ENCODE data around the gene SDK1.

DNA sequence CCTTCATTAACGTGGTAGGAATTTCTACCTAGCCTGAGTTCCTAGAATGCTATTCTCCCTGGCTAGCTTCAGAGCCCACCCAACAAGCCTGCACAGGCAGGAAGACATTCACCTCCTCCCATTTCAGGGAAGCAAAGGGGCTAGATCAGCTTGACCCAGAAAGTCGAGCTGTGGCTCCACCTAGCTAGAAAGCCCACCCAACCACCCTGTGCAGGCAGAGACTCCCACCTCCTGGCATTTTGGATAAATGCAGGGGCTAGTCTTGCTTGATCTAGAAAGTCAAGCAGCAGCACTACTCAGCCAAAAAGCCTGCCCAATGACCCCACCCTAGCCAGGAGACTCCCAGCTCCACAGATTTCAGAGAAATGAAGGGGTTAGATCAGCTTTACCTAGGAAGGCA, 479.5 kb downstream of the SDK1 start:
- TF ChIP-seq, protein P1, sequence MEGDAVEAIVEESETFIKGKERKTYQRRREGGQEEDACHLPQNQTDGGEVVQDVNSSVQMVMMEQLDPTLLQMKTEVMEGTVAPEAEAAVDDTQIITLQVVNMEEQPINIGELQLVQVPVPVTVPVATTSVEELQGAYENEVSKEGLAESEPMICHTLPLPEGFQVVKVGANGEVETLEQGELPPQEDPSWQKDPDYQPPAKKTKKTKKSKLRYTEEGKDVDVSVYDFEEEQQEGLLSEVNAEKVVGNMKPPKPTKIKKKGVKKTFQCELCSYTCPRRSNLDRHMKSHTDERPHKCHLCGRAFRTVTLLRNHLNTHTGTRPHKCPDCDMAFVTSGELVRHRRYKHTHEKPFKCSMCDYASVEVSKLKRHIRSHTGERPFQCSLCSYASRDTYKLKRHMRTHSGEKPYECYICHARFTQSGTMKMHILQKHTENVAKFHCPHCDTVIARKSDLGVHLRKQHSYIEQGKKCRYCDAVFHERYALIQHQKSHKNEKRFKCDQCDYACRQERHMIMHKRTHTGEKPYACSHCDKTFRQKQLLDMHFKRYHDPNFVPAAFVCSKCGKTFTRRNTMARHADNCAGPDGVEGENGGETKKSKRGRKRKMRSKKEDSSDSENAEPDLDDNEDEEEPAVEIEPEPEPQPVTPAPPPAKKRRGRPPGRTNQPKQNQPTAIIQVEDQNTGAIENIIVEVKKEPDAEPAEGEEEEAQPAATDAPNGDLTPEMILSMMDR (IDR thresholded peaks at IDR 0.05; ENCODE audit: low read depth, low read length, poor library complexity, severe bottlenecking): no peak
- TF ChIP-seq EZH2phosphoT487 (IDR thresholded peaks at IDR 0.05; ENCODE audit: borderline replicate concordance, low read length): no peak

All from DOHH2 (cell line).